Adrenal gland (tissue), 12 donors: ENCODE data around the gene NABP2. TPM values are rescaled to one million over a fixed set of nuclear protein-coding genes. Genes with fewer than 3 reads are reported as not detected.

Source experiments
- DNase-seq, 7 donors: peaks; one replicate each; pipeline ENCODE4 v3.0.0-alpha.2; 2019 to 2020
- H3K27ac ChIP-seq, 5 donors: fragments of 200-600 bp; sonication (generic) in 4 of 5; 1 replicate in 3 of 5; 2 replicates in 2 of 5; pipeline versions ENCODE4 v1.5.1 to v1.8.0; 2016 to 2020; ENCODE audit warnings: mild to moderate bottlenecking in 1 of 5
- H3K27me3 ChIP-seq: fragments of 200-600 bp; 2 replicates; pipeline ENCODE4 v1.8.0; 2021
- H3K36me3 ChIP-seq, 2 donors: fragments of 200-600 bp; replicated peaks in 1 of 2; 1 replicate in 1 of 2; 2 replicates in 1 of 2; pipeline versions ENCODE4 v1.5.1 to v1.8.0; 2018 to 2022
- H3K4me1 ChIP-seq, 2 donors: fragments of 200-600 bp; replicated peaks in 1 of 2; 1 replicate in 1 of 2; 2 replicates in 1 of 2; pipeline versions ENCODE4 v1.5.1 to v1.8.0; 2018 to 2021
- H3K4me3 ChIP-seq, 4 donors: fragments of 200-600 bp; sonication (generic) in 3 of 4; one replicate each; pipeline ENCODE4 v1.5.1; 2016 to 2018
- H3K9me3 ChIP-seq, 3 donors: fragments of 200-600 bp; sonication (generic) in 1 of 3; replicated peaks in 1 of 3; 1 replicate in 2 of 3; 2 replicates in 1 of 3; pipeline versions ENCODE4 v1.5.1 to v1.8.0; 2016 to 2021
- CTCF ChIP-seq, 6 experiments: fragments of 450-650 bp in 4 of 6; fragments of 200-600 bp in 2 of 6; sonication (generic) in 1 of 6; IDR thresholded peaks; 1 replicate in 5 of 6; 2 replicates in 1 of 6; pipeline versions ENCODE4 v1.5.1 to v1.8.0; 2016 to 2021; ENCODE audit warnings: antibody characterized with exemption in 6 of 6, mild to moderate bottlenecking in 2 of 6, moderate library complexity in 1 of 6
- POLR2A ChIP-seq, 2 donors: fragments of 450-650 bp; IDR thresholded peaks; one replicate each; pipeline ENCODE4 v1.6.1; 2017; ENCODE audit warnings: antibody characterized with exemption in 2 of 2, mild to moderate bottlenecking in 2 of 2, moderate library complexity in 1 of 2
- WGBS, 4 donors: extraction: QIAGEN DNeasy Blood & Tissue Kit in 2 of 4; methylation state at CpG; one replicate each; pipeline versions ENCODE4 v1.1.5 to v1.1.7; 2013 to 2017; 5-methylcytosine and 5-hydroxymethylcytosine counted together
- intact Hi-C, 2 donors: fragments of 100-400 bp; cut with DNase I; formaldehyde crosslinking; loops; one replicate each; pipeline versions ENCODE4 v1.14.1 to v1.15.0; 2022 to 2023
- polyA plus RNA-seq, 3 donors: library from polyadenylated mRNA; stranded (reverse); fragments of 200-250 nt in 2 of 3; fragments of 350-450 nt in 1 of 3; fragmentation: Illumina TruSeq in 1 of 3; extraction: RNeasy Lipid Tissue Mini Kit (QIAGEN cat#74804) in 1 of 3; gene quantifications; one replicate each; pipeline ENCODE4 v1.2.3, GENCODE V29; 2013 to 2014
- total RNA-seq, 9 donors: library from RNA; depleted of rRNA in 4 of 9; stranded (reverse); fragments of >200 nt in 4 of 9; fragments of 120-200 nt in 1 of 9; fragmentation: NEBNext Ultra II Directional in 1 of 9; extraction: Animal tissue kit (Norgen Biotek cat#: 25700) in 1 of 9; gene quantifications; one replicate each; pipeline versions ENCODE4 v1.1.0 to v1.2.4, GENCODE V29; 2013 to 2023
- donor health status: healthy with polysubstance abuse.
- donor health status: Bipolar disorder and iron deficiency.
- donor health status: DM: yes; HTN: yes; CAD: no.
- donor health status: DM: no; HTN: no; CAD: no.
- donor health status: DM: no; HTN: no; CAD: no.
- donor health status: DM: yes; HTN: yes; CAD: no.

The NABP2 gene
- total and polyA plus RNA-seq, 12 donors: 23.8 to 55.4 (median 46.2) TPM

- Histone ChIP-seq H3K4me3 (no peak overlapping the region), H3K27ac (no peak overlapping the region), H3K36me3 (peaks cover 0 to 92% of the 10 kb centered on the region in 2 donors), H3K27me3 (no peaks in the 10 kb centered on the region), H3K9me3 (no peaks in the 10 kb centered on the region), H3K4me1 (peaks cover 9% of the 10 kb centered on the region in 2 donors)
- TF ChIP-seq POLR2A (IDR thresholded peaks at IDR 0.05) (no peak), CTCF (IDR thresholded peaks at IDR 0.05) (no peak)
- intact Hi-C loops: no loop called here
- no peak for DNase-seq
- WGBS, 4 donors: 89 to 100% (median 94%) methylated on average over 2 of the region's 2 CpGs
Measured at GRCh38 chr12:56274299-56274698, 50.2 kb downstream of the NABP2 start.

- 88 to 99% (median 93%) methylated on average over 3 of the region's 3 CpGs for WGBS, 4 donors
- no peak overlapping the region for H3K4me3 ChIP-seq
- H3K36me3 ChIP-seq: peaks cover 0 to 96% of the 10 kb centered on the region in 2 donors
- DNase-seq: no peak
- no peaks in the 10 kb centered on the region for H3K9me3 ChIP-seq
- no peak overlapping the region for H3K27ac ChIP-seq
- no peak for TF ChIP-seq CTCF (IDR thresholded peaks at IDR 0.05)
- no peak for TF ChIP-seq POLR2A (IDR thresholded peaks at IDR 0.05)
- intact Hi-C loops: no loop called here
- no peaks in the 10 kb centered on the region for H3K27me3 ChIP-seq
- no peaks in the 10 kb centered on the region for H3K4me1 ChIP-seq
Measured at GRCh38 chr12:56278905-56279304, 54.8 kb downstream of the NABP2 start.

Other genes with a start within 250 kb of the NABP2 start
- gene SUOX, start 227.1 kb upstream of the NABP2 start, total RNA-seq: 10 to 100 TPM; 49.3 to 72.6 (median 56.6) TPM
- 10 to 100 TPM; 27.7 to 49.7 (median 37.1) TPM for gene SUOX, start 227.1 kb upstream of the NABP2 start, polyA plus RNA-seq
- gene IKZF4, start 203.3 kb upstream of the NABP2 start, total RNA-seq: 10 to 100 TPM in 6 of 9 donors, 1 to 10 TPM in 3; 6.0 to 34.0 (median 13.3) TPM
- 10 to 100 TPM in 1 of 3 donors, 1 to 10 TPM in 2; 5.7 to 10.3 (median 6.4) TPM for gene IKZF4, start 203.3 kb upstream of the NABP2 start, polyA plus RNA-seq
- 1,000 to 10,000 TPM in 3 of 9 donors, 100 to 1,000 TPM in 3, 10 to 100 TPM in 3; 76.7 to 2,374 (median 441) TPM for gene RPS26, start 182.4 kb upstream of the NABP2 start, total RNA-seq
- 1,000 to 10,000 TPM; 1,149 to 1,897 (median 1,249) TPM for gene RPS26, start 182.4 kb upstream of the NABP2 start, polyA plus RNA-seq
- 10 to 100 TPM in 1 of 9 donors, 1 to 10 TPM in 8; 1.3 to 25.7 (median 1.6) TPM for gene ERBB3, start 144.2 kb upstream of the NABP2 start, total RNA-seq
- gene ERBB3, start 144.2 kb upstream of the NABP2 start, polyA plus RNA-seq: 1 to 10 TPM; 1.9 to 5.0 (median 2.6) TPM
- gene PA2G4, start 119.8 kb upstream of the NABP2 start, total RNA-seq: 100 to 1,000 TPM in 5 of 9 donors, 10 to 100 TPM in 4; 64.1 to 129 (median 106) TPM
- gene PA2G4, start 119.8 kb upstream of the NABP2 start, polyA plus RNA-seq: 100 to 1,000 TPM in 2 of 3 donors, 10 to 100 TPM in 1; 83.3 to 252 (median 106) TPM
- 1,000 to 10,000 TPM; 1,635 to 5,801 (median 3,259) TPM for gene RPL41, start 107.7 kb upstream of the NABP2 start, total RNA-seq
- 1,000 to 10,000 TPM; 2,153 to 6,204 (median 2,446) TPM for gene RPL41, start 107.7 kb upstream of the NABP2 start, polyA plus RNA-seq
- 10 to 100 TPM in 3 of 9 donors, 1 to 10 TPM in 6; 4.3 to 15.0 (median 8.4) TPM for gene ZC3H10, start 106.1 kb upstream of the NABP2 start, total RNA-seq
- 1 to 10 TPM; 2.2 to 5.5 (median 5.0) TPM for gene ZC3H10, start 106.1 kb upstream of the NABP2 start, polyA plus RNA-seq
- 100 to 1,000 TPM in 7 of 9 donors, 10 to 100 TPM in 2; 26.3 to 156 (median 125) TPM for gene ESYT1, start 96.1 kb upstream of the NABP2 start, total RNA-seq
- 100 to 1,000 TPM in 1 of 3 donors, 10 to 100 TPM in 2; 27.2 to 103 (median 35.4) TPM for gene ESYT1, start 96.1 kb upstream of the NABP2 start, polyA plus RNA-seq
- 10 to 100 TPM; 28.0 to 89.3 (median 66.8) TPM for gene MYL6B, start 71.8 kb upstream of the NABP2 start, total RNA-seq
- gene MYL6B, start 71.8 kb upstream of the NABP2 start, polyA plus RNA-seq: 100 to 1,000 TPM in 2 of 3 donors, 10 to 100 TPM in 1; 33.4 to 129 (median 118) TPM
- gene MYL6, start 66.0 kb upstream of the NABP2 start, total RNA-seq: 1,000 to 10,000 TPM; 1,276 to 2,410 (median 1,576) TPM
- 1,000 to 10,000 TPM; 1,464 to 3,646 (median 1,841) TPM for gene MYL6, start 66.0 kb upstream of the NABP2 start, polyA plus RNA-seq
- gene SMARCC2, start 34.9 kb upstream of the NABP2 start, total RNA-seq: 100 to 1,000 TPM in 1 of 9 donors, 10 to 100 TPM in 8; 36.3 to 102 (median 64.0) TPM
- 10 to 100 TPM; 22.8 to 75.1 (median 46.6) TPM for gene SMARCC2, start 34.9 kb upstream of the NABP2 start, polyA plus RNA-seq
- gene RNF41, start 2.4 kb upstream of the NABP2 start, total RNA-seq: 10 to 100 TPM; 42.4 to 90.6 (median 64.1) TPM
- gene RNF41, start 2.4 kb upstream of the NABP2 start, polyA plus RNA-seq: 10 to 100 TPM; 13.0 to 44.0 (median 13.5) TPM
- under 1 TPM in 3 of 9 donors, not detected in 6; 0.50 to 0.83 (median 0.65) TPM for gene SLC39A5, start 5.7 kb downstream of the NABP2 start, total RNA-seq
- gene SLC39A5, start 5.7 kb downstream of the NABP2 start, polyA plus RNA-seq: 1 to 10 TPM in 1 of 3 donors, under 1 TPM in 1, not detected in 1; 0.54 to 2.0 TPM
- gene ANKRD52, start 34.0 kb downstream of the NABP2 start, total RNA-seq: 10 to 100 TPM; 21.3 to 86.8 (median 28.5) TPM
- gene ANKRD52, start 34.0 kb downstream of the NABP2 start, polyA plus RNA-seq: 10 to 100 TPM in 2 of 3 donors, 1 to 10 TPM in 1; 8.4 to 54.0 (median 28.8) TPM
- gene COQ10A, start 42.6 kb downstream of the NABP2 start, total RNA-seq: 10 to 100 TPM; 24.2 to 65.1 (median 33.7) TPM
- gene COQ10A, start 42.6 kb downstream of the NABP2 start, polyA plus RNA-seq: 10 to 100 TPM; 25.2 to 47.6 (median 36.7) TPM
- 100 to 1,000 TPM; 143 to 417 (median 265) TPM for gene CS, start 76.0 kb downstream of the NABP2 start, total RNA-seq
- gene CS, start 76.0 kb downstream of the NABP2 start, polyA plus RNA-seq: 100 to 1,000 TPM in 1 of 3 donors, 10 to 100 TPM in 2; 64.6 to 404 (median 73.1) TPM
- 100 to 1,000 TPM; 103 to 163 (median 146) TPM for gene CNPY2, start 91.6 kb downstream of the NABP2 start, total RNA-seq
- gene CNPY2, start 91.6 kb downstream of the NABP2 start, polyA plus RNA-seq: 100 to 1,000 TPM; 138 to 192 (median 179) TPM
- gene PAN2, start 109.7 kb downstream of the NABP2 start, total RNA-seq: 100 to 1,000 TPM in 1 of 9 donors, 10 to 100 TPM in 8; 19.6 to 124 (median 61.6) TPM
- 100 to 1,000 TPM in 2 of 3 donors, 10 to 100 TPM in 1; 40.8 to 111 (median 102) TPM for gene PAN2, start 109.7 kb downstream of the NABP2 start, polyA plus RNA-seq
- under 1 TPM in 4 of 9 donors, not detected in 5; 0.29 to 0.67 (median 0.62) TPM for gene IL23A, start 114.5 kb downstream of the NABP2 start, total RNA-seq
- gene IL23A, start 114.5 kb downstream of the NABP2 start, polyA plus RNA-seq: 1 to 10 TPM in 1 of 3 donors, under 1 TPM in 2; 0.55 to 1.3 (median 0.64) TPM
- 100 to 1,000 TPM in 5 of 9 donors, 10 to 100 TPM in 4; 74.2 to 197 (median 101) TPM for gene STAT2, start 135.8 kb downstream of the NABP2 start, total RNA-seq
- gene STAT2, start 135.8 kb downstream of the NABP2 start, polyA plus RNA-seq: 100 to 1,000 TPM in 1 of 3 donors, 10 to 100 TPM in 2; 45.3 to 120 (median 47.3) TPM
- gene APOF, start 138.5 kb downstream of the NABP2 start, total RNA-seq: not detected
- under 1 TPM in 1 of 3 donors, not detected in 2; 0.24 TPM for gene APOF, start 138.5 kb downstream of the NABP2 start, polyA plus RNA-seq
- gene TIMELESS, start 225.1 kb downstream of the NABP2 start, total RNA-seq: 1 to 10 TPM; 5.9 to 9.3 (median 7.3) TPM
- 1 to 10 TPM; 4.6 to 5.6 (median 5.3) TPM for gene TIMELESS, start 225.1 kb downstream of the NABP2 start, polyA plus RNA-seq
- gene MIP, start 230.3 kb downstream of the NABP2 start, total RNA-seq: 1 to 10 TPM in 1 of 9 donors, under 1 TPM in 3, not detected in 5; 0.32 to 1.6 (median 0.39) TPM
- under 1 TPM; 0.08 to 0.24 (median 0.17) TPM for gene MIP, start 230.3 kb downstream of the NABP2 start, polyA plus RNA-seq
- gene SPRYD4, start 244.2 kb downstream of the NABP2 start, total RNA-seq: 1 to 10 TPM; 2.8 to 6.5 (median 5.3) TPM
- 1 to 10 TPM; 2.5 to 5.6 (median 3.2) TPM for gene SPRYD4, start 244.2 kb downstream of the NABP2 start, polyA plus RNA-seq